Progenitor cell of endocrine pancreas (in vitro differentiated cells): ENCODE data around the gene CC2D1B. TPM values are rescaled to one million over a fixed set of nuclear protein-coding genes. Genes with fewer than 3 reads are reported as not detected.

Experiments
- DNase-seq: peaks from one replicate; pipeline ENCODE4 v3.0.0; 2021; ENCODE audit warnings: low spot score; ENCODE audit not compliant: unreplicated experiment
- H3K27ac Mint-ChIP-seq: 2 replicates; pipeline ENCODE4 v1.8.0; 2021; ENCODE audit warnings: mild to moderate bottlenecking, moderate library complexity, mixed read lengths
- H3K27me3 Mint-ChIP-seq: 2 replicates; pipeline ENCODE4 v1.8.0; 2021; ENCODE audit warnings: mixed read lengths
- H3K36me3 Mint-ChIP-seq: 2 replicates; pipeline ENCODE4 v1.8.0; 2022; ENCODE audit warnings: mixed read lengths; ENCODE audit not compliant: insufficient read depth
- H3K4me1 Mint-ChIP-seq: 2 replicates; pipeline ENCODE4 v1.8.0; 2021; ENCODE audit warnings: low read depth, mixed read lengths
- H3K4me3 Mint-ChIP-seq: 2 replicates; pipeline ENCODE4 v1.8.0; 2021; ENCODE audit warnings: low read depth, mild to moderate bottlenecking, moderate library complexity, mixed read lengths
- H3K9me3 Mint-ChIP-seq: 2 replicates; pipeline ENCODE4 v1.8.0; 2021; ENCODE audit warnings: low read depth, mixed read lengths
- CTCF ChIP-seq: fragments of 200-600 bp; sonication (generic); IDR thresholded peaks from one replicate; pipeline ENCODE4 v1.5.0; 2021; ENCODE audit warnings: antibody characterized with exemption, mild to moderate bottlenecking; ENCODE audit not compliant: unreplicated experiment
- total RNA-seq: library from RNA; stranded (reverse); gene quantifications from 2 replicates; pipeline ENCODE4 v1.2.1, GENCODE V29; 2021

Gene CC2D1B
- total RNA-seq, 1 donor from 2014 or later, result 42.7 TPM

GRCh38 chr1:52352690-52353089 is 13.3 kb downstream of the CC2D1B start:
- no peak for TF ChIP-seq CTCF
- peaks cover 9% of the 10 kb centered on the region for H3K4me1 Mint-ChIP-seq
- no peak overlapping the region for H3K4me3 Mint-ChIP-seq
- peak overlapping the region; percentile 87 for H3K27ac Mint-ChIP-seq
- H3K9me3 Mint-ChIP-seq, result no peaks in the 10 kb centered on the region
- peaks cover 27% of the 10 kb centered on the region for H3K36me3 Mint-ChIP-seq
- no peak for DNase-seq
- H3K27me3 Mint-ChIP-seq, result no peaks in the 10 kb centered on the region

- peak; percentile 47 for TF ChIP-seq CTCF
- Mint-ChIP-seq H3K27ac (peak overlapping the region; percentile 33), H3K27me3 (no peaks in the 10 kb centered on the region), H3K4me3 (no peak overlapping the region), H3K4me1 (peaks cover 11% of the 10 kb centered on the region), H3K9me3 (no peaks in the 10 kb centered on the region), H3K36me3 (peaks cover 20% of the 10 kb centered on the region)
- no peak for DNase-seq
Observed at GRCh38 chr1:52348704-52349300, 17.2 kb downstream of the CC2D1B start.

GRCh38 chr1:52346653-52347052 is 19.4 kb downstream of the CC2D1B start:
- Mint-ChIP-seq H3K36me3 (peaks cover 15% of the 10 kb centered on the region), H3K27ac (no peak overlapping the region), H3K27me3 (no peaks in the 10 kb centered on the region), H3K4me3 (no peak overlapping the region), H3K9me3 (no peaks in the 10 kb centered on the region), H3K4me1 (peaks cover 11% of the 10 kb centered on the region)
- no peak for TF ChIP-seq CTCF
- no peak for DNase-seq

- no peaks in the 10 kb centered on the region for H3K9me3 Mint-ChIP-seq
Observed at GRCh38 chr1:52345252-52345651, 20.8 kb downstream of the CC2D1B start.

GRCh38 chr1:52343979-52344378 is 22.0 kb downstream of the CC2D1B start:
- Mint-ChIP-seq H3K27me3 (no peaks in the 10 kb centered on the region), H3K36me3 (peaks cover 19% of the 10 kb centered on the region), H3K9me3 (no peaks in the 10 kb centered on the region), H3K4me3 (no peak overlapping the region), H3K27ac (no peak overlapping the region), H3K4me1 (peaks cover 5% of the 10 kb centered on the region)
- no peak for DNase-seq
- no peak for TF ChIP-seq CTCF

More at GRCh38 chr1:52345252-52345651, 20.8 kb downstream of the CC2D1B start:
- Mint-ChIP-seq H3K27me3 (no peaks in the 10 kb centered on the region), H3K4me3 (no peak overlapping the region), H3K27ac (no peak overlapping the region), H3K4me1 (peaks cover 6% of the 10 kb centered on the region), H3K36me3 (peaks cover 15% of the 10 kb centered on the region)
- TF ChIP-seq CTCF, result no peak
- DNase-seq, result no peak
